Neural cell (in vitro differentiated cells): ENCODE results near the gene PLBD1.

ENCODE experiments used
- CTCF ChIP-seq: fragments of 450-650 bp; IDR thresholded peaks from 2 replicates; pipeline ENCODE4 v1.5.1; 2014; ENCODE audit warnings: antibody characterized with exemption, mild to moderate bottlenecking, moderate library complexity; ENCODE audit not compliant: poor library complexity, severe bottlenecking
- EP300 ChIP-seq: fragments of 450-650 bp; conservative IDR thresholded peaks from 2 replicates; pipeline ENCODE4 v1.6.1; 2014; ENCODE audit warnings: antibody characterized with exemption, mild to moderate bottlenecking, moderate library complexity; ENCODE audit not compliant: poor library complexity, severe bottlenecking
- EZH2 ChIP-seq: fragments of 200-600, 300-800 bp; shearing (Covaris generic), sonication (generic); IDR thresholded peaks from 2 replicates; pipeline ENCODE4 v1.6.1; 2014; ENCODE audit warnings: antibody characterized with exemption, low read length, borderline replicate concordance, mild to moderate bottlenecking; ENCODE audit not compliant: insufficient read depth, poor library complexity, severe bottlenecking
- MXI1 ChIP-seq: fragments of 450-650 bp; conservative IDR thresholded peaks from 2 replicates; pipeline ENCODE4 v1.6.1; 2014; ENCODE audit warnings: antibody characterized with exemption, mild to moderate bottlenecking; ENCODE audit not compliant: poor library complexity, severe bottlenecking
- POLR2AphosphoS5 ChIP-seq: IDR thresholded peaks from 2 replicates; pipeline ENCODE4 v1.6.1; 2012
- RAD21 ChIP-seq: fragments of 450-650 bp; conservative IDR thresholded peaks from 2 replicates; pipeline ENCODE4 v1.6.1; 2014; ENCODE audit warnings: antibody characterized with exemption, mild to moderate bottlenecking, moderate library complexity
- REST ChIP-seq: IDR thresholded peaks from 2 replicates; pipeline ENCODE4 v1.6.1; 2012; ENCODE audit warnings: borderline replicate concordance

- TF ChIP-seq CTCF (no peak), EP300 (no peak), EZH2 (no peak), POLR2AphosphoS5 (no peak), REST (no peak), MXI1 (no peak), RAD21 (no peak)
Measured at GRCh38 chr12:14576896-14577295, 9.2 kb upstream of the PLBD1 start.
